Renal cortical epithelial cell (primary cell): ENCODE data around the gene KCNH5. TPM values are rescaled to one million over a fixed set of nuclear protein-coding genes. Genes with fewer than 3 reads are reported as not detected.

Source experiments
- DNase-seq: peaks from one replicate; pipeline ENCODE4 v3.0.0-alpha.2; 2011; ENCODE audit warnings: low read depth
- total RNA-seq: library from RNA; depleted of rRNA; stranded (reverse); fragments of >200 nt; gene quantifications from 2 replicates; pipeline ENCODE4 v1.2.3, GENCODE V29; 2014

The KCNH5 gene
- total RNA-seq, 1 donor from 2014 or later = not detected

DNA sequence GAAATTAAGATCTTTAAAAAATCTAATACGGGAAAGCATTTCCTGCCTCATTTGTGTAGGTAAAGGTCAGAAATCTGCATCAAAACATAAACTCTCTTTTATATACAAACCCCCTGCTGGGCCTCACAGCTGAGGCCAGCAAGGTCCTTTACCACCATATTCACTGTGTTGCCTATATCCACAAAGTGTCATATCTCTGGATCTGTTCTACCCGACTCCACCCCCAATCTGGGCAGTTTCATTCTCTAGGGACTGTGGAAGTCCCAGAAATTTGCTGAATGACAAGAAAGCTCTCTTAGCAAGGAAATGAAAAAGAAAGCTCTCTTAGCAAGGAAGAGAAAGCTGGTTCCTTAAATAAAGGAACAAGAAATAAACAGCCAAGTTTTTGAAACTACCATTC lies 301.7 kb downstream of the KCNH5 start:
- no peak for DNase-seq

DNA sequence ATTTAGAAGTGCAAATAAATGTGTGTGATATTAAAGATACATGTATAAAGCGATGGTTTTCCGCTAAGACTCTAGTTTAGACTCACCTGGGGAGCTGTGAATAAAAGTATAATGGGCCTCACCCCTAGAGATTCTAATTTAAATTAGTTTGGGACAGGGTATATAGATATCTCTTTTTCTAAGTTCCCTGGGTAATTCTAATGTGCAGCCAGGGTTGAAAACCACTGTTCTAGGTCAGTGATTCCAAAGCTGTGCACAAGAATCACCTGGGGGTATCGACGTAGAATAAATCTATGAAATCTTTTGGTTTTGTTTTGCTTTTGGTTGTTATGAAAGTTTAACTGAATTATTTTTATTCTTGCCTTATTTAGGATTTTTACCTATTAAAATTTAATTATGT lies 302.1 kb downstream of the KCNH5 start:
- no peak for DNase-seq

DNA sequence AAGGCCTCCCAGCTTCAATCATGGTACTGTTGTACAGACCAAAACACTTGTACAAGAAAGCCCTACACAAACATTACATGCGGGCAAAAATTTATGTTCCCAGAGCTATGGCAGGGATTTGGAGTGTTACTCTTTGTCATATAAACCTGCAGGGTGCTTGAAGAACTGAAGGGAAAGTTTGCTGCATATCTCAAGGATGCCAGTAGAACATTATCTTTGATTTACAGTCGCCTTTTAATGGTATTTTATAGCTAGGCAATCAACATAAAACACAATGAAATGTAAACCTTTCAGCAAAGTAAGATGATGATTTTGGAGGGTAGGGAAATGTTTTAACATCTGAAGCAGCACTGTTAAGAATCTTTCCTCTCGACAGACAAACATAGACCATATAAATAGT lies 305.6 kb downstream of the KCNH5 start:
- DNase-seq = no peak

DNA sequence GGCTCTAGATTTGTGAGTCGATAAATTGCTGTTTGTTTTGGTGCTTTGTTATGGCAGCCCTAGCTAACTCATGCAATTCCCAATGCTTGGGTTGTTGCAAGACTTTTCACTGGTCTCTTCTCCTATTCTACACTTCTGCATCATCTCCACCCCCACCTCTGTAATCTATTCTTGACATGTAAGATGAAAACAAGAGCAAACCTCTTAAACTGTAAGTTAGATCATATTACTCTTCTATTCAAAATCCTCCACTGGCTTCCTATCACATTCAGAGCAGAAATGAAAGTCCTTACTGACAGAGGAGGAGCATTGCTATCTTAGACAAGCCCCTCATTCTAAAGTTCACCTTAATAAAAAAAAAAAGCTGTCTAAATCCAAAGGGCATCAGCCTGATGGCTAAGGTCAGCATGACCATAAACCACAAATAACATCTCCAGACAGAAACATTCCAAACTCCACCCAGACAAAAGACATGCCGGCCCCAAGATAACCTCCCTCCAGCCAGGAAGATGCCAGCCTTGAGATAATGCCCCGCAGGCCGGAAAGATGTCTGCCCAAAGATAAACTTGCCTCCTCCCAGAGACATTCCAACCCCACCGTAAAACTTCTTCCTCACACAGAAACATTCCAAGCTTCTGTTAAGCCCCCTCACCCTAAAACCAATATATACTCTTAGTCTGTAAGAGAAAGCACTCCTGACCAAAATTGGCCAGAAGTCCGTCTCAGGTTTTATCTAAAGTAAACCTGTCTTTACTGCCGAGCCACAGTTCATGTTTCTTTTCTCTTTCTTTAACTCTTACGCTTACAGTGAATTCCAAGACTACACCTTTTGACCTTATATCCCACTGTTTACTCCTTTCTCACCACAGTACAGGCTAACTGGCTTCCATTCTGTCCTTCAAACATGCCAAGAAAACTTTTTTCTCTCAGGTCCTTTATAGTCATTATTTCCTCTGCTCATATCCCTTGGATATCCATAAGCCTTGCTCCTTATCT lies 308.9 kb downstream of the KCNH5 start:
- DNase-seq = no peak

DNA sequence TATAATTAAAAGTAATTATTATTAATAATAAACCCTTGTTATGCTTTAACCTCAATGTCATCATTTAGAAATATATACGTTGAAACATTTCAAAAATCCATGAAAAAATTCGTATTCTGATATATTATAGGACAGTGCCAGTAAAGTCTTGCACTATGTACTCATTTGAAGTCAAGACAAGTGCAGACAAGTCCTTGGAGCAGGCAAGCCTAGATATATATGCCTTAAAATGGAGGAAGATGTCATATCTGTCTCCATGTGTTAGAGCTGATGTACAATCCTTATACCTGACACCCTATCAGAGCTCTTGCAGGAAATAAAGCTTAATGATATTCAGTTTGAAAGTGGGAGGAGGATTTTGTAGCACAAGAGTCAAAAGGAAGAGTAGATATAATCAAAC lies 310.4 kb downstream of the KCNH5 start:
- DNase-seq = no peak

DNA sequence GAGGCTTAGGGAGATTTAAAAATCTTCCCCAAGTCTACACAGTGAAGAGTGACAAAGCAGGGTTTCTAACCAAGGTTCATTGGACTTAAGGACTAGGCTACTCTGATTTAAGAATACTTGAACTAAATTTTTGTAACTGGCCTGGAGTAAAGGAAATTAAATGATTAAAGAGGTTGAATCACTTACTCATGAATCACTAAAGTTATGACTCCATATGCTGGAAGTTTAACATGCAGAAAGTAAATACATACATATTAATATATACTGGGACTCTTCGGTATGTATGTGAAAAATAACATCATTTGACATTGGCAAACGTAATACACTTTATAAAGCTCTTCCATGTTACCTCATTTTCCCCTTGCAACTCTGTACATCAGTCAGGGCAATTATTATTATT lies 322.9 kb downstream of the KCNH5 start:
- DNase-seq = no peak

DNA sequence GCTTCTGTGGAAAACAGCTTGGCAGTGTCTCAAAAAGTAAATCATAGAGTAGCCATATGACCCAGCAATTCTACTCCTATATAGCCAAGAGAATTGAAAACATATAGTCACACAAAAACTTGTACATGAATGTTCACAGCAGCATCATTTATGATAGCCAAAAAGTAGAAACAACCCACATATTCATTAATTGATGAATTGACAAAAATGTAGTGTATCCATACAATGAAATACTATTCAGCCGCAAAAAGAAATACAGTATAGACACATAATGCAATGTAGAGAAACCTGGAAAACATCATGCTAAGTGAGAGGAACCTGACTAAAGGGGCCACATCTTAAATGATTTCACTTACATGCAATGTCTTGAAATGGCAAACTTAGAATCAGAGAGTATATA lies 326.6 kb downstream of the KCNH5 start:
- no peak for DNase-seq

DNA sequence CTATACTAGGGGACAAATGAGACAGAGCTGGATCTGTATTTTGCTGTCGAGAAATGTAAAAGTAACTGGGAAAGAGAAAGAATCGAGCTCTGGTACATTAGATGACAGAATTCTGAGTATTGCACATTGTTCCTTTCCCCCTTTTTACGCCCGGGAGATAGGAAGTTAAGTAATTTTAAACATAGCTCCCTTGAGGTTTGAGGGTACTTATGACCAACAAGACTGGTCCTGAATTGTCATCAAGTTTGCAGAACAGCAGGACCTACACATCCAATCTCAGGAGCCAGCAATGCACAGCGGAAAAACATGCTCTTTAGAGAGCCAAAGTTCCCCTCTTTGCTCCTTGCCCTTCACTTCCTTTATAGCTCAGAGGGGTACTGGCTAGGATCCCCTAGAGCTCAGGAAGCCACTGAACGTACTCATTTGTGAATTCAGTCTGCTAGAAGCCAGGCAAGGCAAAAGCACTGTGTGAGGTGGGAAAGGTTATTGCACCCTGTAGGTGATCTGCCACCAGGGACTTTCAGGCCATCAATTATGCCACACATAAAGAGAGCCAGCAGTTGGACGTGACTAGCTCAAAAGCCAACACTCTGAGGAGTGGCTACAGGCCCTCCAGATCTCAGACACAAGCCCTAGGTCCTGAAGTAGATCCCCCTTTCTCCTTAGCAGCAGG lies 333.8 kb downstream of the KCNH5 start:
- DNase-seq = no peak

DNA sequence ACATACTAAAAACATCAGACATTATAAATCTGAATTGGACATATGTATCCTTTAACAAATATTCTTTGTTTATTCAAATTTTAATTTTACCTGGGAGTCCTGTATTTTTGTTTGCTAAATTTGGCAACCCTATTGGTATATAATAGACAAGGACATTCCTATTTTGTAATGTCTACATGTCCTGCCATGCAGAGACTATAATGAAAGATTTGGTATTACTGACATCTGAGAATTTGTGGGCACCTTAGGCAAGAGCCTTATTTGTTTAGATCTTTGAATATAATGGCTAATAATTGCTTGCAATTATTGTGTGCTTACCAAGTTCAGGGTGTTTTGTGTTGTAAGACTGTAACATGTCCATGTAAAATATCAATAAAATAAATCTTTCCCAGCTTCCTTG lies 334.4 kb downstream of the KCNH5 start:
- no peak for DNase-seq

DNA sequence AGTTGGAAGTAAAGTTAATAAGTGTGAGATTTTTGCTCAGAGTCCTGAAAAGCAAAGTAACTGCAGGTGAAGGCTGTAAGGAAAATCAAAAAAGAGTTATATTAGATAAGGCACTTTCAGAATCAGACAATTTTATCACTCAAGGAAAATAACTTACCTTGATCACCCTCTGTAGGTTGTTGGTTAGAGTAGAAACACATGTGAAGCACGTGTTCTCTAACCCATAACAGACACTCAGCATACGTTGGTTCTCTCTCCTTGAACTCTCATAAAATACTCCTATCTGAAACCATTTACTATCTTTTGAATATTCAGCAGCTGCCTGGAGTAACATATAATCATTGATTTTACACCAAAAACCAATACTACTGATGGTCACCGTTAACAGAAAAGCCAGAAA lies 335.5 kb downstream of the KCNH5 start:
- no peak for DNase-seq

DNA sequence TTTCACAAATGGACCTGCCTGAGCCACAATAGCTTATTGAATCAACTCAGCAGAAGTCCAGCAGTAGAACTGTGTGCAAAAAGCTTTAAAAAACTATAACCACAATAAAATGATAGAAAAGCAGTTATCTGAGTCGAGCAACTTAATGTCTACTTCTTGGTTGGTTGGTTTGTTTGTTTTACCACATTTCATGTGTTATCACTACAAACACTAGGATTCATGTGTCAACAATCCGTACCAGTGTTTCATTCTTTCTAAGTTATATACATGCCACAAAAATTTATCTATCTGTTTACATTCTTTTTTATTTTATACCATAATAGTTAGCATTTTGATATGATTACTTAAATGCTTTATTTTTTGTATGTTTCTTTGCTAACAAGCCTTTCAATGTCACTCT lies 339.0 kb downstream of the KCNH5 start:
- no peak for DNase-seq

DNA sequence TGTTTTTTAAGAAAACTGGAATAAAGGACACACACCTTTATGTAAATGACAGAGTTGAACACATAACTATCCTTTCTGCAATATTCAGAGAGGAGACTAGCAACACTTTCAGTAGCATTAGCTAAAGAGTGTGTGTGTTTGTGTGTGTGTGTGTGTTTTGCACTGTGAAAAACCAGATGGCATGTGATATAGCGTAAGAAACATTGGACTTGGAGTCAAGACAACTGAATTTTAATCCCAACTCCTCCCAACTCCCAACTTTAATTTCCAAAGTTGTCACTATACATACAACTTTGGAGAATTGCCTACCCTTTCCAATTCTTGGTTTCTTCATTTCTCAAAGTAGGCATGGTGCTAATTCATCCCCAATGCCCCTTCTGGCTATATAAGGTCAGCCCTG lies 347.8 kb downstream of the KCNH5 start:
- DNase-seq = no peak

DNA sequence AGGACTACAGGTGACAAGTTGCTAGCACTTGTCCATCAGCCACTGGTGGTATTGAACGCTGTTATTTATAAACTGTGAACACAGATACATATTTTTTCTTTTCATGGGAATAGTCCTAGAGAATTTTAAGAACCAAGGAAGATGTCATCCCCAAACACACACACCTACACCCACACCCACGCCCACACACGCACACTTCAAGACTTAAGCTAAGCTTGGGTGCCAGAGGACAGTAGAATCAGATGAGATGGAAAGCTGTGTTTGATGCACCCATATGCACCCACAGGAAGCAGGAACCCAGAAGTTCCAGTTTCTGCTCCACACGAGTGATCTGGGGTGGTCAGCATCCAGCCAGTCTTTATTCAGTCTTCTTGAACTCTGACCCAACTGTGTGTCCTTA lies 348.3 kb downstream of the KCNH5 start:
- no peak for DNase-seq

DNA sequence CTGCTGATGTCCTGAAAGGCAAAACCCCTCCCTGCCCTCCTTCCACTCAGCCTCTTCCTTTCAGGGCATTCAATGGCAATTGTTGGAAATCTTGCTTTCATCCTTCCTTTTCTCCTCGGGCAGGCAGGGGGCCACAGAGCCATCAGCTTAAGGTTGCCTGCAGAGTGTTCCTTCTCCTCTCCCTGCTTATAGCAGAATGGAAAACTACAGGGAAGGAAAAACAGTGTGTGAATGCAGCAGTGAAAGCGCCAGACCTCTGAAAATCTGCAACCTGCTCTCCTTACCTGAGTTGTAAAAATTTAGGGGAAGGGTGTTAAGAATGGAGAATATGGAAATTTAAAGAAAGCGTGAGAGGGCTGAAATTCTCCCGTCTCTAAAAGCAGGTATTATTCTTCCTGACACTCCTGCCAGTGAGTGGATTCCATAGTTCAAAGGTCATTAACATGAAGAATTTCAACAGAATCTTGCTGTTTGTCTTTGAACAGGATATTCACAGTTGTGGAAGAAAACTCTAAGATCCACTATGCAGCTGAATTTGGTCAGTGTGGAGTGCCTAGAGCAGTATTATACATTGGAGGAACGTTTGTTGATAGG lies 348.8 kb downstream of the KCNH5 start:
- no peak for DNase-seq

DNA sequence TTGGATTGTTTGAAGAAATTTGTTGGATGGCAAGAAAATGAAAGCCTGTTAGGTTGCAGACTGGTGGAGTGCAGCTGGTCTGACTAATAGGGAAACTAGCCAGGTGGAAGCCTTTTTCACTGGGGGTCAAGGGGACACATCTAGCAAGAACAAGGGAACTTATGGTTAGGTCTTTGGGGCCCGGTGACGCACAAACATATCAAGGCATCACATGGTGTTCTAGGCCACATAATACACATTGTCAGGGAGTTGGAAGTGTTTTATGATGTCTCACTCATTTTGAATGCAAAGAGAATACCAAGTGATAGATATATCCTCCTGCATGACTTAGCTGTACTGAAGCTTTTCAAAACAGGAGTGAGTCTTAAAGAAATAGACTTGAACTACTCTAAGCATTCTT lies 351.2 kb downstream of the KCNH5 start:
- DNase-seq = peak; percentile 13

DNA sequence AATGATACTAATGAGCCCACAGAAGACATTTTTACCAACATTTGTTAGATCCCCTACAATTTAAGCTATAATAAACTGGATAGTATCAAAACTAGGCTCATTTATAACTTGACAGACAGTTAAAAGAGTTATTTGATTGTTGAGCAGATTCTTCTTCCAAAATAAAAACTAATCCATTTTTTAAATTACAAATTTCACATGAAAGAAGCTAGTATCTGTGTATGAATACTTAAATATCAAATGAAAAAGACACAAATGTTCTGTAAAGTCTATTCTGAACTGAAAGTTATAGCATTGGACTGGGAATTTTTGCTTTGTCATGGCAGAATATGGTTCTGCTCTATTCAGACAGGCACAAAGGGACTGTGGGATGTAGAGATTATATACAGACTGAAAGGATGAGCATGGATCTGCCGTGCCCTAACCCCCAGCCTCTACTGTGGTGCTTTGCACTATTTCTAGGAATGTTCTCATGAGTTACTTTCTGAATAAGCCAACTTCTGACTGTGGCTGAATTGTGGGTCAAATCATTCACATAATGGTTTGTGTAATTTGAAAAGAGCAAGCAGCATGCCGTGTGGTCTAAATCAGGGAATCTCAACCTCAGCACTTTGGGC lies 352.7 kb downstream of the KCNH5 start:
- DNase-seq = no peak

DNA sequence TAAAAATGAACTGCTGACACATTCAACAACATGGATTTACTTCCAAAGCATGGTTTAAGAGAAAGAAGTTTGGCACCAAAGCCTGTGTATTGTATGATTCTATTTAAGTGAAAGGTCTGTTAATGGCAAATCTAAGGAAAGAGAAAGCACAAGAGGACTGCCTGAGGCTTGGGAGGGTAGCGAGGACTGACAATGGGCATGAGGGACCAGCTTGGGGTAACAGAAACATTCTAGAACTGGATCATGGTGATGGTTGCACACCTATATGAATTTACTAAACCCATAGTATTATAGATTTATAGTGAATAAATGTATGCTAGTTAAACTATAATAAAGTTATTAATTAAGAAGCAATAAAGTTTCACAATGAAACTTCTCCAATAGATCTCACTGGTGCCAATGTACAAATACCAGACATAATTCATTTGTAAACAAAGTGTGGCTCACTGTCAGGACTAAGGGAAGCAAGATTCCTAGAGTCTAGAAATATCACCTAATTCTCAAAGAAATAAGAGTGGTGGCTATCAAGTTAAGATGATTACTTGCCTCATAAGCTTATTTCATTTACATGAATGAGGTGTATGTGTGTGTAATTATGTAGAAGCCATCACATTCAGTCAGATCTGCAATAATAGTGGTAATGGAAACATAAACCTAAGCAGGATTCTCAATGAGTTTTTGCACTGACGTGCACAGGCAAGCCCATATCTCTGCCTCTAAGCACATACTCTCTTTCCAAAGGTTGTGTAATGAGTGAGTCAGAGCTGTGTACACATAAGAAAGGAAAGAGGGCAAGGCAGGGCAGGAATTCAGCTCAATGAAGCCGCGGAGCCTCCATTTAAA lies 353.4 kb downstream of the KCNH5 start:
- peak; percentile 68 for DNase-seq

DNA sequence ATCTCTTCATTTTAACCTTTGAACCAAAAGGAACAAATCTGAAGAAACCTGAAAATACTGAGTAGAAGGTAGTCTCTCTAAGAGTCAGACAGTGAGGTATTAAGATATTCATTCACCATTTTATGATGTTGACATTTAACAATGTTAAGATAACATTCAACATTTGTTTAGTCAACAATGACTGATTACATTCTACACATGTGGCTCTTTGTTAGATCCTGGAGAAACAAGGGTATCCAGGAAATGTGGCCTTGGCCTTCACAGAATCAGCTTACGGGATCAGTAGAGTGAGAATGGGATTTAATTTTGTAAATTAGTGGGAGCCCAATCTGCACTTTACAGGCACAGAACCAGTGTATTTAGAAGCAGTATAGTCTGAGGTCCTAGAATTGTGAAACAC lies 355.5 kb downstream of the KCNH5 start:
- no peak for DNase-seq

DNA sequence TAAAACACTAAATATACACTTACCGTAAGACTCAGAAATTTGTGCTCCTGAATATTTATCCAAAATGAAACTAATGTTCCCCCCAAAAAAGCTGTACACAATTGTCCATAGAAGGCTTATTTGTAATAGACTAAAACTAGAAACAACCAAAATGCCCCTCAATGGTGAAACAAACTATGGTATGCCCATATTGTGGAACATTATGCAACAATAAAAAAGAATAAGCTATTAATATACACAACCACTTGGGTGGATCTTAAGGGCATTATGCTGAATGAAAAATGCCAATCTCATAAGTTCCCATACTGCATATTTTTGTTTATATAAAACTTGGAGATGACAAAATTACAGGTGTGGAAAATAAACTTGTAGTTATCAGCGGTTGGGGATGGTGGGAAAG lies 357.4 kb downstream of the KCNH5 start:
- DNase-seq = no peak

DNA sequence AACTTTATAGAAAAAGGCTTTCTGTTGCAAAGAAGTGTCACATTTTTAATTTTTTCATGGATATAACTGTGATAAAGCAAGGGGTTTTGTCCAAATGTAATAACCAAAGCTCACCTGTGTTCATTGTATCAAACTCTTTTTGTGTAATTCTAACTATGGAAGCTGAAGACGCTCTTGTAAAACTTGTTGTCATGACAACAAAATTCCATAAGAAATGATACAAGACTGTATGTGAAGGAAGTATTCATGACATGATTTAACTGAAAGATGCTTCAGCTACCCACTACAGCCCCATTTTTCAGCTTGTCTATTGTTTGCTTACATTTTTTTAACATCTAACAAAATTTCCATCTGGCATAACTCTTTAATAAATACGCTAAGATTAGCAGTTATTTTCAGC lies 360.9 kb downstream of the KCNH5 start:
- DNase-seq = no peak

DNA sequence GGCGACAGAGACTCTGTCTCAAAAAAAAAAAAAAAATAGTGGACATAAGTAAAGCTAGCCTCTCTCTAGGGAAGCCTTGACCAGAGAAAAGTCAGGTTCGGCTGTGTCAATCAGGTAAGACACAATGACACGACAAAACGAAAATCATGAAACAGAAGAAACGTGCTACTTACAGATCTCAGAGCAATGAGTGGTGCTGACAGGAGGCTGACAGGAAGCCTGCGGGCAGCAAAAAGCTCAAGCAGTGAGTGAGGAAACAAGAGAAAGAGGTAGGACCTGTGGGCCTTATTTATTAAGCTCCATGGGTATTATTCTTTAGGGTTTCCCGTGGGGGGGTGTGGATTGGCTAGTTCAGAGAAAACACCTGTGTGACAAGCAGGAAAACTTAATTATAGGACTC lies 363.1 kb downstream of the KCNH5 start:
- no peak for DNase-seq
